ENCODE measurements around the gene FBXO36. TPM values are rescaled to one million over a fixed set of nuclear protein-coding genes. Genes with fewer than 3 reads are reported as not detected.
"Not testable (repeated sequence)": the region's sequence is repeated elsewhere in the genome, so short reads cannot be mapped to it uniquely, and the experiment has no call there.

FBXO36 gene
- total and polyA plus RNA-seq, 10 of the 15 experiments (the other 5 are each of a cell fraction or from before 2014, with no cell fraction given): 0.79 to 2.7 (median 1.3) TPM

- 95% methylated on average over 3 of the region's 3 CpGs for WGBS (ENCODE audit: insufficient coverage, insufficient replicate concordance, low lambda C conversion rate, missing lambda C conversion rate)
- Histone ChIP-seq H3K79me2 (ENCODE audit: control insufficient read depth, insufficient read depth, low read length) (no peaks in the 10 kb centered on the region), H3K4me2 (ENCODE audit: control insufficient read depth, insufficient read depth) (no peak overlapping the region), H4K20me1 (ENCODE audit: control insufficient read depth, insufficient read depth) (no peaks in the 10 kb centered on the region), H3K9me3 (replicated peaks; ENCODE audit: control insufficient read depth, insufficient read depth, low read length) (no peaks in the 10 kb centered on the region), H2AFZ (ENCODE audit: control insufficient read depth, low read depth, low read length) (no peak overlapping the region), H3K9ac (ENCODE audit: control insufficient read depth, insufficient read depth, low read length) (no peak overlapping the region), H3K27me3 (replicated peaks in 1 of 2; ENCODE audit: control insufficient read depth in 2 of 2, insufficient read depth in 2 of 2, low read length in 1 of 2) (no peaks in the 10 kb centered on the region), H3K36me3 (ENCODE audit: control insufficient read depth in 2 of 2, insufficient read depth in 2 of 2, low read length in 1 of 2) (no peaks in the 10 kb centered on the region), H3K4me1 (ENCODE audit: control insufficient read depth, insufficient read depth, low read length) (no peaks in the 10 kb centered on the region), H3K27ac (ENCODE audit: control insufficient read depth, insufficient read depth) (no peak overlapping the region), H3K4me3 (no peak overlapping the region)
- DNase-seq (ENCODE audit: low read depth, low spot score): no peak
- intact Hi-C loops (cut with micrococcal nuclease; ENCODE audit: unreplicated experiment) (no loop called here), in situ Hi-C loops (cut with MboI) (no loop called here)
- no TSS peak for BruUV-seq (replicated peaks)
- TF ChIP-seq ZZZ3 (IDR thresholded peaks at IDR 0.05; ENCODE audit: control insufficient read depth, insufficient read length, low read depth): no peak
- no peak for TF ChIP-seq YBX1 (IDR thresholded peaks at IDR 0.05)
- ChIA-PET CTCF (no interaction called here), RAD21 (ENCODE audit: unreplicated experiment) (no interaction called here), SMC1A (ENCODE audit: uncharacterized antibody, unreplicated experiment) (no interaction called here), POLR2A (no interaction called here)
- no peak for ATAC-seq
- FAIRE-seq: no peak
These were observed 34.2 kb downstream of the FBXO36 start for GRCh38 chr2:229956491-229956890.

- POLR2A ChIA-PET: interaction anchor here (0.7 kb wide), 1 partner anchor 523 kb away, joined by 4 read pairs; no protein-coding TSS in a partner anchor
- H3K27ac ChIP-seq (ENCODE audit: control insufficient read depth, insufficient read depth); CTCF ChIA-PET; H3K9ac ChIP-seq (ENCODE audit: control insufficient read depth, insufficient read depth, low read length); H2AFZ ChIP-seq (ENCODE audit: control insufficient read depth, low read depth, low read length); H3K4me3 ChIP-seq; intact Hi-C loops (cut with micrococcal nuclease; ENCODE audit: unreplicated experiment); H3K4me1 ChIP-seq (ENCODE audit: control insufficient read depth, insufficient read depth, low read length); BruUV-seq (replicated peaks); H3K4me2 ChIP-seq (ENCODE audit: control insufficient read depth, insufficient read depth); H4K20me1 ChIP-seq (ENCODE audit: control insufficient read depth, insufficient read depth); FAIRE-seq; ATAC-seq; RAD21 ChIA-PET (ENCODE audit: unreplicated experiment); in situ Hi-C loops (cut with MboI); SMC1A ChIA-PET (ENCODE audit: uncharacterized antibody, unreplicated experiment); H3K9me3 ChIP-seq (replicated peaks; ENCODE audit: control insufficient read depth, insufficient read depth, low read length); H3K36me3 ChIP-seq (ENCODE audit: control insufficient read depth in 2 of 2, insufficient read depth in 2 of 2, low read length in 1 of 2); H3K27me3 ChIP-seq (replicated peaks in 1 of 2; ENCODE audit: control insufficient read depth in 2 of 2, insufficient read depth in 2 of 2, low read length in 1 of 2); DNase-seq (ENCODE audit: low read depth, low spot score); H3K79me2 ChIP-seq (ENCODE audit: control insufficient read depth, insufficient read depth, low read length): not testable (repeated sequence)
- whole genome bisulfite sequencing (ENCODE audit: insufficient coverage, insufficient replicate concordance, low lambda C conversion rate, missing lambda C conversion rate): 97% methylated on average over 9 of the region's 9 CpGs
These were observed 41.3 kb downstream of the FBXO36 start for GRCh38 chr2:229963596-229963995.

Measured in GM12878 (cell line).